HG03103 (cell line): ENCODE data around the gene ZNRF1.

ENCODE experiments used
- ATAC-seq: cut with Tn5 transposase; IDR thresholded peaks from one replicate; pipeline ENCODE4 v1.9.1; 2021; ENCODE audit warnings: low read depth; ENCODE audit not compliant: unreplicated experiment

The ZNRF1 gene

DNA sequence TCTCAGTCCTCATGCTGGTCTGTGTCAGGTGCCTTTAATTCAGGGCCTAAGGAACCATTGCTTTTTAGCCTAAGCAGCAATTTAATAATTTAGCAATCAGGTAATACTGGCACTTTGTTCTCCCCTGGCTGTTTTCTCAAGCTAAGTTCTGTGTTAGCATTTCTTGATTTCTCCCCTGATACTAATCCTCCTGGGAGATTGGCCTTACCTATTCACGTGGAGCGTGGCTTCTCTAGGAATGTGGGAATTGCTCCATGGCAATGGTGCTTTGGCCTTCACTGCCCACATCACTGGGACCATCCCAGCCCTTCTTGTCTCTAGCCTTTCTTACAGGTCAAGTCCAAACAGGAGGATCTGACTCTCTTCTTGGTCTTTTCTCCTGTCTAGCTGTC, 55.7 kb downstream of the ZNRF1 start:
- no peak for ATAC-seq

GRCh38 chr16:75058806-75059205, 60.0 kb downstream of the ZNRF1 start:
- no peak for ATAC-seq

DNA sequence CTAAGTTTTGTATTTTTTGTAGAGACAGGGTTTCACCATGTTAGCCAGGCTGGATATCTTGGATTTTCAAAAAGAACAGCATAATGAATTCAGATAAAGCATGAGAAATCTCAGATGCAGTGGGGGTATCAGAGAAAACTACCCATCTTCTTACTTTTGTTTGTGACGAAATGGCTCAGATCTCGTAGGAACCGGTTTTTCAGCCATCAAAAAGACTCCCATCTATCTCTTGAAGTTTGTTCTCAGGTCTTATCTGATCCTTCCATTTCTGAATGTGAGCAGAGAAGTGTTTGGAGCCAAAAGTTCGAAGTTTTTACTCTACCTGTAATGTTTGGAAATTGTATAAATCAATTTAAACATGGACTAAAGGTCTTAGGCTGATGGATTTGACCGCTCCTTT, 60.6 kb downstream of the ZNRF1 start:
- no peak for ATAC-seq

DNA sequence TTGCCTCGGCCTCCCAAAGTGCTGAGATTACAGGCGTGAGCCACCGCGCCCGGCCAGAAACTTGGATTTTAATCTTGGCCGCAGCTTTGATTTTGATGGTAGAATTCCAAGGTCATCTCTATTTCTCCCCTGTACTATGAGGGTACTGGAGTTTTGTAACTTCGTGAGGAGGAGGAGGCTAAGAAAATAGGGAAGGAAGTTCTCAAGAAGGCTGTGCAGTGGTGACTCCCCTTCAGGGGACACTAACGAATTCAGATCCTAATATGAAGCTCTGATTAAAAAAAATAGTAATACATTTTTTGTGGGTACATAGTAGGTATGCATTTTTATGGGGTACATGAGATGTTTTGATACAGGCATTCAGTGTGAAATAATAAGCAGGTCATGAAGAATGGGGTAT, 61.9 kb downstream of the ZNRF1 start:
- ATAC-seq = no peak

DNA sequence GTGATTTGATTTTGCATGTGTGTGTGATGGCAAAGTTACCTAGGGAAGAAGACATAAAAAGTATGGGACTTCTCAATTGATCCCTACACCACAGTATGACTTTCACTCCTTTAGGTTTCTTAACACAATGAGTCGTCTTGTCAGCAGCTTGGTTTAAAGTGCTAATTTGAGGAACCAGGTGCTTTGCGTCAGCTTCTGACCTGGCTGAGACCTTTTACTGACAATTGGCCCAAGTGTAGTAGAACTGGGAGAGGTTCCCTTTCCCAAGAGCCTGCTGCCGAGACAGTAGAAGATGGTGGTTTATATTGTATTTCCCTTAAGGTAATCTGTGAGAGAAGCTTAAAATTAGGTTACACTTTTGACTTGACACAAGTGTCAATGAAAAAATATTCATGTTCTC, 62.8 kb downstream of the ZNRF1 start:
- ATAC-seq = no peak

GRCh38 chr16:75062135-75062975, 63.5 kb downstream of the ZNRF1 start:
- no peak for ATAC-seq

GRCh38 chr16:75062976-75063346, 64.1 kb downstream of the ZNRF1 start:
- no peak for ATAC-seq

GRCh38 chr16:75063549-75064088, 64.8 kb downstream of the ZNRF1 start:
- no peak for ATAC-seq

DNA sequence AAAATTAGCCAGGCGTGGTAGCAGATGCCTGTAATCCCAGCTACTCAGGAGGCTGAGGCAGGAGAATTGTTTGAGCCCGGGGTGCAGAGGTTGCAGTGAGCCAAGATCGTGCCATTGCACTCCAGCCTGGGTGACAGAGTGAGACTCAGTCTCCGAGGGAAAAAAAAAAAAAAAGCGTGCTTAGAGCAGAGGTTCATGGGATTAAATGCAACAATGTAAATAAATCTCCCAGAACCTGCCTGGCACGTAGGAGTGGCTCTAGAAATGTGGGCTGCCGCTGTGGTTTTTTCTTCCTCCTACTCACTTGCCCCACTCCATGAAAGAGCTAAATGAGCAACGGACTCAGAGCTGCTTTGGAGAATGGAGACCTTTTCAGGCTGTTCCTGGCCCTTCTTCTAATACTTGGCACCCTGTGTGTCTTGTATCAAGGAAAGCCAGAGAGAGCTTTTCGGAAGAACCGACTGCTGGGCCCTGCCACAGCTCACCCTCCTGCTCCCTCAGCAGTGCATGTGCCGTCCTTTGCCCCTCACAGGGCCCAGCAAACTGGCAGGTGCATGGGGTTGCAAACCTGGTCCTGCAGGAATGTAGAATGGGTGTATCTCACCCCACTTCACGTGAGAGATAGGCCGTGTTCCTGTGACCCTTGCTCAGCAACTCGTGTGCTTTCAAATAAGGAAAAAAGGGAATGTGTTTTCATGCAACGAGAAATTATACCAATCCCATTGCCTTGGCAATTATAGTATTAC, 65.8 kb downstream of the ZNRF1 start:
- ATAC-seq = no peak

- no peak for ATAC-seq
Measured at GRCh38 chr16:75065149-75065505, 66.3 kb downstream of the ZNRF1 start.

DNA sequence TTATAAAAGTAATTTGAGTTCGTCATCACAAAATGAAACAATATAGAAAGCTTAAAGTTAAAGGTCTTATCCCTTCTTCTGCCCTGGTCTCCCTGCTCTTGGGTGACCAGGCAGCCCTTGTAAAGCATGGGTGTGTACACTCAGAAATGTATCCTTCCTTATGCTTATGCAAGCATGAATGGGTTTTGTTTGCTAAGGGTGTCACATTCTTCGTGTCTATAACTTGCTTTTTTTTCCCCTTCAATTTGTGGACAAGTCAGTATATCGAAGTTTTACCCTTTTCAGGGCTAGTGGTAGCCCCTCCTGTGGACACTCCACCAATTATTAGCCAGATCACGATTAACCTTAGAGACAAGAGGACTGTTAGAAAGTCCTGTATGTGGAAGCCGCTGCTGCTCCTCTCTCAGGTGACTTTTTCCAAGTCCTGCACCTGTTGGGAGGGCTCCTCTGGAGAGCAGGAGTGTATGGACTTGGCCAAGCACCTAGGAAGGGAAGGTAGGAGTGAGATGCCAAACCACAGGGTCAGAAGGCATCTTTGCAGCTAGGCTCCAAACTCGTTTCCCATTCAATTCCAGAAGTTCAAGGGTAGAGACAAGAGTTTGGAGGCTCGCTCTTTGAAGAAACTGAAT, 66.8 kb downstream of the ZNRF1 start:
- ATAC-seq = no peak

DNA sequence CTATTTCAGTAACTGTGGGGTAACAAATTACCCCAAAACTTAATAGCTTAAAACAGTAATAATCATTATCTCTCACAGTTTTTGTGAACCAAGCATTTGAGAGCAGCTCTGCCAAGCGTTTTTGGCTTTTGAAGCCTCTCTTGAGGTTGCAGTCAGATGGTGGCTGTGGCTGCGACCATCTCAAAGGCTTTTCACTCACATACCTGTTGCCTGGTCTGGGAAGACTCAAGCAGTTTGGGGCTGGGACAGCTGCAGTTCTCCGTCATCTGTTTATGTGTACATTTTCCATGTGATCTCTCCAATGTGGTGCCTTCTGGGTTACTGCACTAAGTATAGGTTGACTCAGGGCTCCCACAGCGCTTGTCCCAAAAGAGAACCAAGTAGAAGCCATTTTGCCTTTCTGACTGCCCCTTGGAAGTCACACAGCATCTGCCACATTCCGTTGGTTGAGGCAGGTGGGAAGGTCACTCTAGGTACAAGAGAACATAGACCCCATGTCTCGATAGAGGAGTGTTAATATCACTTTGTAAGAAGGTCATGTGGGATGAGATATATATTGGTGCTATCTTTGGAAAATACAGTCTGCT, 68.1 kb downstream of the ZNRF1 start:
- ATAC-seq = no peak

DNA sequence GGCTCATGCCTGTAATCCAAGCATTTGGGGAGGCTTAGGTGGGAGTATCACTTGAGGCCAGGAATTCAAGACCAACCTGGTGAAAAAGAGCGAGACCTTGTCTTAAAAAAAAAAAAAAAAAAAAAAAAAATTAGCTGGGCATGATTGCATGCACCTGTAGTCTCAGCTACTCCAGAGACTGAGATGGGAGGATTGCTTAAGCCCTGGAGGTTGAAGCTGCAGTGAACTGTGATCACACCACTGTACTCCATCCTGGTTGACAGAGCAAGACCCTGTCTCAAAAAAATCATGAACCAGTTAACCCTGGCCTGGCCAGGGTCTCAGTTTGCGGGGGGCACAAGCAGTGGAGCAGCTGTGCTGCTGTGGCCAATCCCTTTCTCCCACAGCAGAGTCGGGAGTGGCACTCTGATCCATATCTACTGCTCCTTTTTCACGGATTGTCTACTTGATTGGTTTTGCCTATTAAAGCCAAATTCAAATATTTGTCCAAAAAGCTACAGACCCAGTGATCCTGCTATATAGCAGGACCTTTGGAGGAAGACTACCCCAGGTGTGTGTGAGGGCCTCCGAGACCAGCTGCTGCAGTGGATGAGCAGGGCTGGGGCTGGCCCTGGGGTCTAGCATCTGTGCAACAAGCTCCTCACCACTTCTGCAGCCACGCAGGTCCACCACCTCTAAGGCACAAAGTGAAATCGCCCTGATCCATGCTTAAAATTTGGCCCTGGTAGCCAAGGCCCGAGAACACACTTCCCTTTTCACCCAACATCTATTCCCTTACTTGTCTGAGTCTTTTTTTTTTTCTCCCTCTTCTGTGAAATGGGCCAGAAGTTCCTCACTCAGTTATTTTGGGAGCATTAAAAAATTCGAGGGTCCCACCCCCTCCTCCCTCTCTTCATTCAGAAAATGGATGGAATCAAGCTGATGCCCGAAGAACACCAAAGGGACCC, 69.5 kb downstream of the ZNRF1 start:
- ATAC-seq = no peak

GRCh38 chr16:75070012-75070841, 71.4 kb downstream of the ZNRF1 start:
- no peak for ATAC-seq

DNA sequence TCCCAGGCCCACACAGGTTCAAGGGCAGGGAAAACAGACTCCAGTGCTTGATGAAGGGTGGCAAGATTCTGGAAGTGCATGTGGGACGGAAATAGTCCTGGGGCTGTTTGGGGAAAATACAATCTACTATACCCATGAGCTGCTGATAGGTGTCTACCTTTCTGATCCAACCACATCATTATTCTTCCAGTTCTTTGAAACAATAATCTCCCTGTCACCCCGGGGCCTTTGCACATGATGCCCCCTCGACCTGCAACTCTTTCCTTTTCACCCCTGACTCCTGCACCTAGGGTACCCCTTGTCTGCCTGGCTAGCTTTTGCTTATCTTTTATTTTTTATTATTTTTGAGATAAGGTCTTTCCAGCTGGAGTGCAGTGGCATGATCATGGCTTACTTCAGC, 72.8 kb downstream of the ZNRF1 start:
- ATAC-seq = no peak

DNA sequence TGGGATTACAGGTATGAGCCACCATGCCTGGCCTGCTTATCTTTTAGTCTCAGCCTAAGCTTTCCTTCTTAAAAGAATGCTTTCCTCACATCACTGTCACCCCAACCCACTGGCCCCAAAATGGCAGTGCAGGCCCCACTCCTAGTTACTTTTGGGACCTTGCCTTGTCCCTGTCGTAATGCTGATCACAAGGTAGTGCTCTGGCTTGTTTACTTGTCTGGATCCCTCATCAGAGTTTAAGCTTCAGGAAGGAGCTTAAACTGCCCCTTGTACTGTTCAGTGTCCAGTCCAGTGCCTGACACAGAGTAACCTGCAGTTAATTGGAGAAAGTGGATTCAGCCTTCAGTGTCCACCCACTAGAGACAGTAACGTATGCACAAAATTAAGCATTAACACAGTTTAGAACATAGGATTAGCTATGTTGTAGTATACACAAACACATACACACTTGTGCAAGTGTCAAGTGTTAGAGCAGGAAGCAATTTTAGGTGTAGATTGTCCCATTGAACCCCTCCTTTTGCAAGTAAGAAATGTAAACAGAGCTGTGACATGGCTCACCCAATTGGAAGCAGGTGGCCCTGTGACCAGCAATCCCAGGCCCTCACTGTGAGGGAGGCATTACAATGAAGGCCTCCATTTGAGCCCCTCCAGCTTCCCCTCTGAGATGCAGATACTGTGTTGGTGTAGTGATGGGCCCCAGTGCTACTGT, 73.6 kb downstream of the ZNRF1 start:
- no peak for ATAC-seq

GRCh38 chr16:75073545-75074303, 74.9 kb downstream of the ZNRF1 start:
- no peak for ATAC-seq

GRCh38 chr16:75074304-75074793, 75.5 kb downstream of the ZNRF1 start:
- no peak for ATAC-seq
